ENCODE results near the gene TCERG1L. TPM values are rescaled to one million over a fixed set of nuclear protein-coding genes. Genes with fewer than 3 reads are reported as not detected.

Gene TCERG1L
- total RNA-seq, 1 donor from 2014 or later = not detected

GRCh38 chr10:131216681-131217230 is 94.8 kb downstream of the TCERG1L start:
- H3K4me3 ChIP-seq = no peak overlapping the region
- no peaks in the 10 kb centered on the region for H3K9me3 ChIP-seq
- ATAC-seq = no peak
- no peaks in the 10 kb centered on the region for H3K4me1 ChIP-seq
- DNase-seq = peak; percentile 46
- no peak overlapping the region for H3K27ac ChIP-seq
- H3K27me3 ChIP-seq = no peaks in the 10 kb centered on the region
- no peaks in the 10 kb centered on the region for H3K36me3 ChIP-seq
- TF ChIP-seq, protein P1, sequence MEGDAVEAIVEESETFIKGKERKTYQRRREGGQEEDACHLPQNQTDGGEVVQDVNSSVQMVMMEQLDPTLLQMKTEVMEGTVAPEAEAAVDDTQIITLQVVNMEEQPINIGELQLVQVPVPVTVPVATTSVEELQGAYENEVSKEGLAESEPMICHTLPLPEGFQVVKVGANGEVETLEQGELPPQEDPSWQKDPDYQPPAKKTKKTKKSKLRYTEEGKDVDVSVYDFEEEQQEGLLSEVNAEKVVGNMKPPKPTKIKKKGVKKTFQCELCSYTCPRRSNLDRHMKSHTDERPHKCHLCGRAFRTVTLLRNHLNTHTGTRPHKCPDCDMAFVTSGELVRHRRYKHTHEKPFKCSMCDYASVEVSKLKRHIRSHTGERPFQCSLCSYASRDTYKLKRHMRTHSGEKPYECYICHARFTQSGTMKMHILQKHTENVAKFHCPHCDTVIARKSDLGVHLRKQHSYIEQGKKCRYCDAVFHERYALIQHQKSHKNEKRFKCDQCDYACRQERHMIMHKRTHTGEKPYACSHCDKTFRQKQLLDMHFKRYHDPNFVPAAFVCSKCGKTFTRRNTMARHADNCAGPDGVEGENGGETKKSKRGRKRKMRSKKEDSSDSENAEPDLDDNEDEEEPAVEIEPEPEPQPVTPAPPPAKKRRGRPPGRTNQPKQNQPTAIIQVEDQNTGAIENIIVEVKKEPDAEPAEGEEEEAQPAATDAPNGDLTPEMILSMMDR (IDR thresholded peaks at IDR 0.05) = no peak
- intact Hi-C loops (cut with DNase I) = no loop called here

GRCh38 chr10:131215776-131216175 is 95.7 kb downstream of the TCERG1L start:
- Histone ChIP-seq H3K27me3 (no peaks in the 10 kb centered on the region), H3K4me1 (no peaks in the 10 kb centered on the region), H3K4me3 (no peak overlapping the region), H3K9me3 (no peaks in the 10 kb centered on the region), H3K27ac (no peak overlapping the region), H3K36me3 (no peaks in the 10 kb centered on the region)
- ATAC-seq (no peak), DNase-seq (peak; percentile 55)
- intact Hi-C loops (cut with DNase I) = no loop called here
- TF ChIP-seq, protein P1 (IDR thresholded peaks at IDR 0.05) = no peak

GRCh38 chr10:131214521-131215244 is 96.8 kb downstream of the TCERG1L start:
- Histone ChIP-seq H3K36me3 (no peaks in the 10 kb centered on the region), H3K9me3 (no peaks in the 10 kb centered on the region), H3K27ac (no peak overlapping the region), H3K4me3 (no peak overlapping the region), H3K27me3 (no peaks in the 10 kb centered on the region), H3K4me1 (no peaks in the 10 kb centered on the region)
- intact Hi-C loops (cut with DNase I) = no loop called here
- peak; percentile 28 for DNase-seq
- TF ChIP-seq, protein P1 (IDR thresholded peaks at IDR 0.05) = no peak
- ATAC-seq = no peak

GRCh38 chr10:131213741-131214505 is 97.6 kb downstream of the TCERG1L start:
- H3K27me3 ChIP-seq = no peaks in the 10 kb centered on the region
- TF ChIP-seq, protein P1 (IDR thresholded peaks at IDR 0.05) = no peak
- H3K27ac ChIP-seq = no peak overlapping the region
- H3K4me1 ChIP-seq = no peaks in the 10 kb centered on the region
- intact Hi-C loops (cut with DNase I) = no loop called here
- H3K4me3 ChIP-seq = no peak overlapping the region
- H3K9me3 ChIP-seq = no peaks in the 10 kb centered on the region
- no peak for DNase-seq
- no peaks in the 10 kb centered on the region for H3K36me3 ChIP-seq
- no peak for ATAC-seq

DNA sequence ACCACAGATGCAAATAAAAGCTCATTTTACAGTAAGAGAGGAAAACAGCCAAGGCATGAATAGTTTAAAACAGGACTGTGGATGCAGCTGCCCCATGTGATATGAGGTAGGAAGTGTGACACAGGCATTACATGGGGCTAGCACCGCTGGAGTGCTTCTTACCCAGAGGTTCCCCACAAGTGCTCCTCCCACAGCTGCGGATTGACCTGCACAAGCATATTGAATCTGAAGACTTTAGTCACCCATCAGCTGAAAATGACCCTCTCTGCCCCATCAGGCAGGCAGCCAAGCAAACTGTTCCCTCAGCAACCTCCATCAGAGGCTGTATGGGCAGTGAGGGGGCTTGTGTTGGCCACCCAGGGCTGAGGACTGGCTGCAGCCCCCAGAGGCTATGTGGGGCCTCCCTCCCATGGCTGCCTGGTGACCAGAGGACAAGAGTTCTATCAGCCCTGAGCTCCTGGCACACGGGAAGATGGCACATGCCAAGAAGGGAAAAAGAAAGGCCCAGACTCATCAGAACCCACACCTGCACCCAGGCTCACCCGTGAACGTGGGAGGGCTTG is 98.7 kb downstream of the TCERG1L start:
- H3K4me3 ChIP-seq = no peak overlapping the region
- no peaks in the 10 kb centered on the region for H3K27me3 ChIP-seq
- H3K27ac ChIP-seq = no peak overlapping the region
- H3K4me1 ChIP-seq = no peaks in the 10 kb centered on the region
- intact Hi-C loops (cut with DNase I) = no loop called here
- no peaks in the 10 kb centered on the region for H3K36me3 ChIP-seq
- H3K9me3 ChIP-seq = no peaks in the 10 kb centered on the region
- TF ChIP-seq, protein P1 (IDR thresholded peaks at IDR 0.05) = no peak
- DNase-seq (peak; percentile 52), ATAC-seq (no peak)

All from upper lobe of right lung (tissue), 1 donor.